ENCODE measurements around the gene ARSA.
A peak's percentile ranks its signal among the peaks of the same experiment; 100 is the strongest.

Gene ARSA

GRCh38 chr22:50577987-50578775 is 49.8 kb downstream of the ARSA start, which contains the start of gene CPT1B:
Gene CPT1B, minus strand, starts transcription at chr22:50578427. Its CDS starts 512 bp downstream, at chr22:50577915.
- no peak for DNase-seq

GRCh38 chr22:50577697-50577986 is 50.3 kb downstream of the ARSA start:
- DNase-seq: no peak

- no peak for DNase-seq
Observed at GRCh38 chr22:50576806-50577696, 50.9 kb downstream of the ARSA start.

GRCh38 chr22:50576070-50576469 is 51.9 kb downstream of the ARSA start:
- DNase-seq: peak in 1 of 2 experiments; percentile 22

- no peak for DNase-seq
Observed at GRCh38 chr22:50575426-50575941, 52.5 kb downstream of the ARSA start.

Measured in NCI-H2081 (cell line).